COLO668 (cell line): ENCODE data around the gene A1BG.

Source experiments
- DNase-seq: peaks from one replicate; lab custom pipeline; 2025; ENCODE audit not compliant: unreplicated experiment; lab: John Stamatoyannopoulos, UW

The A1BG gene

DNA sequence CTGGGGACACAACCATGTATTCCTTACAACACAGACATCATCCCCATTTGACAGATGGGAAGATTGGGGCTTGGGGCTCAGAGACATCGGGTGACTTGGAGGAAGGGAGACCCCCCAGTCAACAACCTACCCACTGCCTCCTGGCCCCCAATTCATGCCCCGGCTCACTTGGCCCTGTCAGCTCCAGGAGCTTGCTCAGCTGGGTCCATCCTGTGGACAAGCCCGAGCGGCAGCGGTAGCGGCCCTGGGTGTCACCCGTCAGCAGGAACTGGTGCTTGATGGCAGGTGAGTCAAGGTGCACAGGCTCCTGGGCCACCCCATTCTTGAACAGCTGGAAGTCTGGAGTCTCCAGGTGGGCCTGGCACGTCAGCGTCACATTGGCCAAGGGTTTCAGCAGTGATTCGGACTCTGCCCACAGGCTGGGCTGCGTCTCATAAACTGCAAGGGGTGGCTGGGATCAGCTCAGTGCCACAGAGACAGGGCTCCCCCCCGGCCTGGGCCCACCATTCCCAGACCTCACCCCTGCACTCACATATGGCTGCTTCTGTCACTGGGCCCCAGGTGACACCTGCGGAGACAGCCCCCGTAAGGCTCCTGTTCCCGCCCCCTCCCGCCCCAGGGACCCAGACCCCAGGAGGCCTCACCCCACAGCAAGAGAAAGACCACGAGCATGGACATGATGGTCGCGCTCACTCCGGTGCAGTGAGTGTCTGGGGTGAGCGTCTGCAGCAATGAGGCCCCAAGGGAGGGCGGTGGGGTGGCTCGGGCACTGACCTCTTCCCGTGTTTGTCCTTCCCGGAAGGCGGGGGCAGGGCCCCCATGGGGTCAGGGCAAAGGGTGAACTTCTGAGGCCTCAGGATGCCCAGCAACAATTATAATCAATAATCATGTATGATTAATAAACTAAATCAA, at the start of gene A1BG:
Gene A1BG (minus strand): TSS at position 733 of the 912 bp plus-strand sequence. CDS start 55 bp downstream, at position 678.
- no peak for DNase-seq

DNA sequence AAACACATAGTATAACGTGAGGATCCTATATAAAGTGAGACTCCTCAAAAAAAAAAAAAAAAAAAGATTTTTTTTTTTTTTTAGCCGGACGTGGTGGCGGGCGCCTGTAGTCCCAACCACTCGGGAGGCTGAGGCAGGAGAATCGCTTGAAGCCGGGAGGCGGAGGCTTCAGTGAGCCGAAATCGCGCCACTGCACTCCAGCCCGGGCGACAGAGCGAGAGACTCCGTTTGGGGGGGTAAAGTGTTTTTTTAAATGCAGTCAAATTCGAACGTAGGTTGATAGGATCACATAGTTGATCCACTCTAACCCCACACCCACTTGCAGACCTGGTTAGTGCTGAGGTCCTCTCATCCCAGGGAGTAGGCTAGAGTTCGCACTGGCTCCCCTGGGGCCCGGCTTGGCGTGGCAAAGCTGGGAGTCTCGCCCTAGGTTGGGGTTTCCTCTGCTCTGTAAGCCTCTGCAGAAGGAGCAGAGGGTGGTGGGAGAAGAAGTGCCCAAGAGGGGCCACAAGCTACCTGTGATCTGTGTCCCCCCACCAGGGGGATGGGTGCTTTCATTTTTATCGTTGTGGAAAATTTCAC, 48.6 kb upstream of the A1BG start:
- no peak for DNase-seq

- DNase-seq: peak; percentile 100
These were observed 47.9 kb upstream of the A1BG start for GRCh38 chr19:58400916-58401839.

GRCh38 chr19:58400316-58400915, 47.1 kb upstream of the A1BG start:
- no peak for DNase-seq

- no peak for DNase-seq
These were observed 46.6 kb upstream of the A1BG start for GRCh38 chr19:58399903-58400302.

DNA sequence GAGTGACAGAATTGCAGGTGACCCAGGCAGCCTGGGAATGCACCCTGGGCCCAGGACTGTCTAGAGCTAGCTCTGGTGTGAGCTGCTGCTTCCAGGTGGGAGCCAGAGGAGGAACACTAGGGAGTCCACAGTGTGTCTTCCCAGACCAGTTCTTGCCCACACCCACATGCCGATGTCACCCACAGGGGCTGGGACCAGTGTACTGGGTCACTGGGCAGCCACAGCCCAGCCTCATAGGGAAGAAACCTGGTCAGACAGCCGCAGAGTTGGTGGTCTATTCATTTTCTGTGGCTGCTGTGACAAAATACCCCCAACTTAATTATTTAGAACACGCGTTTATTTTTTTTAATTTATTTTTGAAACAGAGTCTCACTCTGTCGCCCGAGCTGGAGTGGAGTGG, 45.3 kb upstream of the A1BG start:
- no peak for DNase-seq

DNA sequence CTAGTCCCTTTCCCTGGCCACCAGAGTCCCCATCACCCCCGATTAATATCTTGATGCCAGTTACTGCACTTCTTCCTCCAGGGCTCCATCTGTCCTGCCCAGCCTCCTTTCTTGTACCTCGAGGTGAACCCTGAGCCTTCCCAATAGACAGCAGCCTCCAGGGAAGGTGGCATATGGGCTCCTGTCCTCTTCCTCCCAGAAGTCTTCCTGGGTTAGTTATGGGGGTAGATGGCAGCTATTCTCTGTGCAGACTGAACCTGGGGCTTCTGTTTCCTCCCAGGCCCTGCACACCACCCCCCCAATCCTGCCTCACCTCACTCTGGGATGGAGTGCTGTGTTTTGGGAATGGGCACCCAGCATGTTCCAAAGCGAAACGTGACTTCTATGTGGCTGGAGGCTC, 44.8 kb upstream of the A1BG start:
- DNase-seq: no peak

- no peak for DNase-seq
These were observed 44.3 kb upstream of the A1BG start for GRCh38 chr19:58397533-58398037.

DNA sequence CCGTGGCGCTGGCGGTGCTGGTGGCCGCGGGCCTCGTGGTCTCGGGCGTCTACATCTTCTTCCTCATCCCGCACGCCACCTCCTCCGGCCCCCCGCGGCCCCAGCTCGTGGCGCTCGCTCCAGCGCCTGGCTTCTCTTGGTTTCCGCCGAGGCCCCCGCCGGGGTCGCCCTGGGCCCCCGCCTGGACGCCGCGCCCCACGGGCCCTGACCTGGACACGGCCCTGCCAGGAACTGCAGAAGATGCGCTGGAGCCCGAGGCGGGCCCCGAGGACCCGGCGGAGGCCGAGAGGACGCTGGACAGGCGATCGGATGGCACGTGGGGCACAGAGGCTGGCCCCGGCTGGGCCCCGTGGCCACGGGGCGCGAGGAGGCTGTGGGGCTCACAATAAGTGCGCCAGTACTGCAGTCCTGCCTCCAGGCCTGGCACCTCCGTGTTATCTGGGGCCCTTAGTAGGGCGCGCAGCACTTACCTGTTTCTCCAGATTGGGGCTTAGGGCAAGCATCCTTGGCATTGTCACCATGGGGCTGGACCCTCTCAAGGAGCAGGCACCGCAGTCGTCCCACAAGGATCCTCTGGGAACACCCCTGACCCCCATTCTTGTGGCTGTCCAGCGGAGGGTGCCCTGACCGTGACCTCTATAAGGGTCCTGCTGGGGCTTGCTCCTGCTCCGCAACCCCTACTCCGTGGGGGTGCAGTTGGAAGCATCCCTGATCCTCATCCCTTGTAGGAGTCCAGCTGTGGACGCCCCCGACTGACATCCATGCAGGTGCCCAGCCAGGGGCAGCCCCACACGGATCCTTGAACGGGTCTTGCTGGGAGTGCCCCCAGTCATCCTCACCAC, 43.6 kb upstream of the A1BG start:
- no peak for DNase-seq

DNA sequence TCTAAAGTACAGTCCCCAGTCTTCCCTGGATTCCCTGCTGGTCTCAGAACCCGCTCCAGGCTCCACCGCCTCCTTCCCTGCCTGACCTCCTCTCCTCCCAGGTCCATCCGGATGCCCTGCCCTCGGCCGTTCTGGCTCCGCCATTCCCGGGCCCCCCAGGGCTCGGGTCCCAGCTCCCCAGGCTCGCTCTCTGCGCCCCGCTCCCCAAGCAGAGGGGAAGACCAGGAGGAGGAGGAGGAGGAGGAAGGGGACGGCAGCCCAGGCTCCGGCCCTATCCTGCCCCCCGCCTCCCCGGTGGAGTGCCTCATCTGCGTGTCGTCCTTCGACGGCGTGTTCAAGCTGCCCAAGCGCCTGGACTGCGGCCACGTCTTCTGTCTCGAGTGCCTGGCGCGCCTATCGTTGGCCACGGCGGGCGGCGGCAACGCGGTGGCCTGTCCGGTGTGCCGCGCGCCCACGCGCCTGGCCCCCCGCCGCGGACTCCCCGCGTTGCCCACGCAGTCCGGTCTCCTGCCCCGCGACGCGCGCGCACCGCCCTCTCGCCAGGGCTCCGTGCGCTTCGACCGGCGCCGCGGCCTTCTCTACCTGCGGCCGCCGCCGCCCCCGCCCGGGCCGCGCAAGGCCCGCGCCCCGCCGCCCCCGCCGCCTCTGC, 42.8 kb upstream of the A1BG start:
- DNase-seq: peak; percentile 41

DNA sequence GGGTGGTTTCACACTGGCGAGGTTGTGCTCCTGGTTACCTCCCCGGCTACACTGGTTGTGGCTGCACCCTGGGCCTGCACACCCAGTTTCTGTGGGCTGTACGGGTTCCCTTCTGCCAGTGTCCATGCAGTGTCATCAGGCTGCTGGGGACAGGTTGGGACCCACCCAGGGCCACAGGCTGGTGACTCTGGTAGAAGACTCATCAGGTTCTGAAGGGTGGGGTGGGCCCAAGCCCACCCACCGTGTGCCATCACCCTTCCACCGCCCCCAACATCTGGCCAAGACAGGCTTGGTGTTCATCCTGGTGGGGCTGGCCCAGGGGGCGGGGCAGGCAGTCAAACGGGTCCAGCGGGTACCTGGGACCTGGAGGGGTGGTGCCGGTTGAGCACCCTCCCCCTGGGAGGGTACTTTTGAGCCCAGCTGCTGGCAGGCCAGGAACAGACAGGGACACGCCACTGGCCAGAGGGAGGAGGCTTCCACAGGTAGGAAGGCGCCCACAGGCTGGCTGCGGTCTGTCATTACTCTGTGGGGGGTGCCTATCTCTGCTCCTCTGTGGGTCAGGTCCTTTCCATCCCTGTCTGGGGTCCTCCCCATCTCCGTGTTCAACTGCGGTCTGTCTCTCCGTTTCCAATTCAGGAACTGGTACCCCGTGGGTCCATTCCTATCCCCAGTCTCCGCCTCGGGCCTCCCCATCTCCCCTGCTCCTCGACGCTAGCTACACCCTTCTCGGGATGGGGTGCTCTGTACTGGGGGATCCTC, 42.1 kb upstream of the A1BG start, which contains the start of gene RNF225:
Gene RNF225 (plus strand): TSS at position 437 of the 759 bp plus-strand sequence. CDS start 434 bp downstream, outside the sequence.
- peak; percentile 56 for DNase-seq

GRCh38 chr19:58394821-58395219, 41.5 kb upstream of the A1BG start:
- DNase-seq: no peak

- no peak for DNase-seq
These were observed 40.4 kb upstream of the A1BG start for GRCh38 chr19:58393725-58394033.

DNA sequence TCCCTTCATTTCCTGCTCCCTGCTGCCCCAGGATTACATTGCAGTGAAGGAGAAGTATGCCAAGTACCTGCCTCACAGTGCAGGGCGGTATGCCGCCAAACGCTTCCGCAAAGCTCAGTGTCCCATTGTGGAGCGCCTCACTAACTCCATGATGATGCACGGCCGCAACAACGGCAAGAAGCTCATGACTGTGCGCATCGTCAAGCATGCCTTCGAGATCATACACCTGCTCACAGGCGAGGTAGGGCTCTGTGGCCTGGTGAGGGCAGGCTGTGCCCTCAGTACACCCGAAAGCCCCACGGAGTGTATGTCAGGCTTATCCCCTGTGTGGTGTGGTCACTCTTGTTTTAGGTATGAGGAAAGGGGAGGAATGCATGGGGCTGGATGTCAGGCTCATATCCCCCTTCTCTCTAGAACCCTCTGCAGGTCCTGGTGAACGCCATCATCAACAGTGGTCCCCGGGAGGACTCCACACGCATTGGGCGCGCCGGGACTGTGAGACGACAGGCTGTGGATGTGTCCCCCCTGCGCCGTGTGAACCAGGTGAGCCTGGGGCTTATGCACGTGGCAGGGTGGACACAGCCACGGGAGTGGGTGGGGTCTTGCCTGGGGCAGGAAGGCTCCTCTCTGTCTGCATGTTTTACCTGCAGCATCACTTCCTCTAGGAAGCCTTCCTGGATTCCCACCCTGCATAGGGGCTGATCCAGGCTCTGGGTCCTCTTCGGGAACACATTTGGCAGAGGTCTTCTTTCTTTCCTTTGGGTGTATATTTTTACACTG, 39.8 kb upstream of the A1BG start:
- no peak for DNase-seq

GRCh38 chr19:58388175-58388526, 34.9 kb upstream of the A1BG start:
- DNase-seq: no peak

DNA sequence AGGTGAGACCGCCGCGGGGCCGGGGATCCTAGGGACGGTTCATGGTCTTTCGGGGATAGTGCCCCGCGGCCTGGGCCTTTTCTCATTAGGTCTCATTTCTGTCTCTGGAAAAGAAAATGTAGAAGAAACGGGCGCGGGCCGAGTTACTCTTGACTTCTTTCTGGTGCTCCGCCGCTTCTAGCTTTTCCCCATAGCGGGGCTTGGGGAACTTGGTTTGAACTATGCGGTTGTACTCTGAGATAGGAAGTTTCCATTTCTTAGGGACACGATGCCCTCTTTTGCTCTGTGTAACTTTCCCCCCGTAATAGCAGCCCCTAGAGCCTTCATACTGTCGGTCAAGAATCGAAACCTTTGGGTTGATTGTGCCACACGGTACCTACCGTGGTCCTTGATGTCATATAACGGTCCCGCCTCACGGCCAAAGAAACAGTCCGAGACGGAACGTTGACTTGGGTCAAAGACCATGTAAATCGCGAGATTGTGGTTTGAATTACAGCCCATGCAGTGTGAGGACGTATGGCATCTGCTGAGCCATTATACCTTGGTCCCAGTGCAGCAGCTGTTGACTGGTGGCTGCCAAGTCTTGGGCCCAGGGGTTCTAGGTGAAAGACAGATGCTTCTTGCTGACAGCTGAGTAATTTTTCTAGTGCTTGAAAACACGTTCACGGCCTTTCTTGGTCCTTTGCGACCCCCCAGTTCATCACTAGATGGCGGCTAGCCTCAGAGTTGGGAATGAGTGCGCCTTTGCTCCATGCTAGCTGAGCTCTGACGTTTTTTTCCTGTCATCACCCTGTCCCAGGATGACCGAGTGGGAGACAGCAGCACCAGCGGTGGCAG, 34.3 kb upstream of the A1BG start:
- no peak for DNase-seq
